Jurkat, Clone E6-1 (cell line): Measurements from ENCODE around the gene MYBPH.

Experiments
- DNase-seq: peaks from one replicate; pipeline ENCODE4 v3.0.0-alpha.2; 2011; ENCODE audit warnings: low read depth, low spot score
- H3K4me3 ChIP-seq: 2 replicates; pipeline ENCODE4 v1.5.1; 2011; ENCODE audit warnings: mild to moderate bottlenecking, low read length, control low read depth, moderate library complexity

Gene MYBPH

GRCh38 chr1:203153989-203154821 lies 21.4 kb downstream of the MYBPH start:
- H3K4me3 ChIP-seq = no peak overlapping the region
- DNase-seq = no peak

- no peak for DNase-seq
- H3K4me3 ChIP-seq = no peak overlapping the region
These were observed 22.3 kb downstream of the MYBPH start for GRCh38 chr1:203153051-203153988.

DNA sequence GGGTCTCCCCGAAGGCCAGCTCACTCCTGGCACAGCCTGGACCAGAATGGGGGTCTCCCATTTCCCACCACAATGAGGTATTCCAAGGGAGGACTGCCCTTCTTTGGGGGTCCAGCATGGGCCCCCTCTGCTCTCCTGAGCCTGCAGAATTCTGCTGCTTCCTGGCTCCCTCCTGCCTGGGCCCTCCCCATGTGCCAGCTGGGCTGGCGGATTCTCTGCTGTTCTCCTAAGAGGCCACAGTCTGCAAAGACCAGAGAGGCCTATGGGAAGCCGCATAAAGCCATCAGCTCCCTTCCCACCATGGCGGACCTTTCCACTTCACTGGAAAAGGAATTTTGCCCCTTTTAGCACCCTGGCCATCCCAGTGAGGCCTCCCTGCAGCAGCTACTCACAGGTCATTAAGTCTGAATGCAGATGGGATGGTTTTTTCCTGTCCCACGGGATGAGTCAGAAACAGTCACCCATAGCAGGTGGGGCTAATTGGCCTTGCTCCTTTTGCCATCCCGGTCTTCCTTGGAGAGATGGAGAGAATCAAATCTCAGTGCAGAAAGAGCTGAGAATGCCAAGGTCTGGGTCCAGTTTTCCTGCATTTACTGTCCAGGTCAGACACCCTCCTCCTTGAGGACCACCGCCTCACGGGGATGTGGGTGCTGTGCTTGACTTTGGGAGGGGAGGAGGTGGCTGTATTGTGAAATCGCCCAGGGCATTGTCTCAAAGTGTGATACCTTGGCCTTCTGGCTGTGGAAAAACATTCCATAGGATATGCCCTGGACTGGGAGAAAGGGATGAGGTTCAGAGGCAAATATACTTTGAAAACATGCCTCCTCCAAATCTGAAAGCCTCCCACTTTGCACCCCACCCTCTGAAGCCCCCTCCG lies 23.2 kb downstream of the MYBPH start:
- DNase-seq = no peak
- no peak overlapping the region for H3K4me3 ChIP-seq

- H3K4me3 ChIP-seq = no peak overlapping the region
- no peak for DNase-seq
These were observed 24.1 kb downstream of the MYBPH start for GRCh38 chr1:203151362-203152157.

DNA sequence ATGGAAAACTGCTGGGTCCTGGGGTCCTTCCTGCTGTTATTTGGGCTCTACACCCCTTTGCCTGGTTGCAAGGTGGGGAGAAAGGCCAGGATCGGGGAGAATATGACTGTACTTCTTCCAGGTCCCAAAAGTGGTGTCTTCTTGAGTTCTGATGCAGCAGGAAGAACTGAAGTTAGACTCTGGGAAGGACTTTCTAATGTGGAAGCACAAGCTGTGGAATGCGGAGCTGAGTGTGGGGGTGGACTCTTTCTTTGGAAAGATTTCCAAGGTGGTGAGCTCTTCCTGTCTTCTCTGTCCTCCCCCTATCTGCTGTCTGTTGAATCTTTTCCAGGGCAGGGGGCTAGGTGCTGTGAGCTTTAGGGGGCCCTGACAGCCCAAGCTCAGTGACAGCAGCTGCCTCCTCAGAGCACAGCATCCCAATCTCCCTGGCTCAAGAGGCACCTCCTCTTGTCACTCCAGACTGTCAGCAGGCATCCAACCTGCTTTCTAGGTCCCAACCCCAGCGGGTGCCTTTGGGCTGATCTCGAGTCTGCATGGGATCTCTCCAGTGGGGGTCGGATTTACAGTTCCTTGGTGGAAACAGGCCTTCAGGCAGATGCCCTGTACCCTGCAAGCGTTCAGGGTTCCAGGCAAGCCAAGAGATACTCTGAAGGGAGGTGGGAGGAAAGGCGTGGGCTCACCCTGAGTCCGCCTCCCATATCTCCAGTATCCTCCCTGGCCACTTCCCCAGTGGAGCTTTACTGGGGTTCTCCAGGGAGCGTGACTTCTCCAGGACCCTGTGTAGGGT lies 24.9 kb downstream of the MYBPH start:
- no peak overlapping the region for H3K4me3 ChIP-seq
- no peak for DNase-seq

DNA sequence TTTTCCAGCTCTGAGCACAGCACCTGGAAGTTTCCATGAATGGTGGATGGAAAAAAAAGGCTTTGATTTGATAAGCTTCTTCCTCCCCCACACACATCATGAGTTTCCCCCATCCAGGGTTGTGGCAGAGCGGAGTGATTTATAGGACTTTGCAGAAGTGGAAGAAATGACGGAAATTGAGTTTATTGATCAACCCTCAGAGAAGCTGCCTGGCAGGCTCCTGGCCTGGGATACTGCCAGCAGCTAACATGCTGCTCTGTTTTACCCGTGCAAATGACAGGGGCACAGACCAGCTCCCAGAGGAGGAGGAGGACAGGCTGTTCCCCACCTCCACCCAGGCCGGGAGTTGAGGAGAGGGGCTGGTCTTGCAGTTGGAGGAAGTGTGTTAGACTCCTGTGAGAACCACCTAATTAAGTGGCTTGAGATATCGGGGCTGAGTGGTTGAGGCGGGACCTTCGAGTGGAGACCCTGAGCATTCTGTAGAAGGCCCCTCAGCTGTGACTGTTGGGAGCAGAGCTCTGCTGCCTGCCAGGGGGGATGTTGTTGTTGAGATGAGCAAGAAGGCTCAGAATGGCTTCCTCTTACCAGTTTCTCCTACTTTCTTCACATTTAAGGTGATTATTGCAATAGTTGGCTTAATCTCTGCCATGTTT lies 26.3 kb downstream of the MYBPH start:
- DNase-seq = no peak
- H3K4me3 ChIP-seq = no peak overlapping the region

GRCh38 chr1:203148579-203148978 lies 27.0 kb downstream of the MYBPH start:
- DNase-seq = no peak
- no peak overlapping the region for H3K4me3 ChIP-seq

DNA sequence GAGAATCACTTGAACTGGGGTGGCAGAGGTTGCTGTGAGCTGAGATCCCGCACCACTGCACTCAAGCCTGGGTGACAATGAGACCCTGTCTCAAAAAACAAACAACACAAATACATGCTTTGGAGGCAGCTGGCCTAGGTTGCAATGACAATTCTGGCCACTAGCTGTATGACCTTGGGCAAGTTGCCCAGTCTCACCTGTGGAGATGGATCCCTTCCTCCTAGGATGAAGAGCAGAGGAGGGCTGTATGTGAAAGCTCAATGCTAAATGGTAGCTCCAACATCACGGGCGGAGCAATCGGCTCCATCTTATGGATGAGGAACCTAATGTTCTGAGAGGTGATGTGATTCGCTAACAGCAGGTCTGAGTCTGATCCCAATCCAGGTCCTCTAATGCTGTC lies 27.5 kb downstream of the MYBPH start:
- H3K4me3 ChIP-seq = no peak overlapping the region
- DNase-seq = no peak

GRCh38 chr1:203147376-203147775 lies 28.2 kb downstream of the MYBPH start:
- H3K4me3 ChIP-seq = no peak overlapping the region
- DNase-seq = no peak

GRCh38 chr1:203146537-203146936 lies 29.1 kb downstream of the MYBPH start:
- no peak overlapping the region for H3K4me3 ChIP-seq
- no peak for DNase-seq

- no peak for DNase-seq
- no peak overlapping the region for H3K4me3 ChIP-seq
These were observed 29.6 kb downstream of the MYBPH start for GRCh38 chr1:203146042-203146369.

- no peak overlapping the region for H3K4me3 ChIP-seq
- DNase-seq = no peak
These were observed 30.1 kb downstream of the MYBPH start for GRCh38 chr1:203145321-203146041.

- no peak overlapping the region for H3K4me3 ChIP-seq
- DNase-seq = no peak
These were observed 31.0 kb downstream of the MYBPH start for GRCh38 chr1:203144661-203145060.

- H3K4me3 ChIP-seq = no peak overlapping the region
- DNase-seq = no peak
These were observed 32.0 kb downstream of the MYBPH start for GRCh38 chr1:203143641-203144040.

GRCh38 chr1:203142684-203143408 lies 32.8 kb downstream of the MYBPH start:
- DNase-seq = no peak
- H3K4me3 ChIP-seq = no peak overlapping the region

DNA sequence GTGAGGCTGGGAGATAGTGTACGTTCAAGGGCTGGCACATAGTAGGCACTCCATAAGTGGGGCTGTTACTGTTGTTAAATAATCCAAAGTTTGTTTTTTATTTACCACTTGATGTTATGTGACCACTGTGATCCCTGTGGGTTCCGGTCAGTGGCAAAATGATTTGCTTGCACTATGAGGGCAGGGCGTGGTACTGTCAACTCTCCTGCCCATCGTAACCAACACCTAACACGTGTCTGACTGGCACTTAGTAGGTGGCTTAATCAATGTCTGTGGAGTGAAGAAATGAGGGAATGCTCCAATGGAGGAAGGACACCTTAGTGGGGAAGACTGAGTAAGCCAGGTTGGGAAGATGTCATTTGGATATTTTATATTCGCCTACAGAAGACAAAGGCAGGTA lies 33.5 kb downstream of the MYBPH start:
- no peak overlapping the region for H3K4me3 ChIP-seq
- no peak for DNase-seq
